Panc1 (cell line): ENCODE data around the gene ERC2.

Experiments
- CTCF ChIP-seq: fragments of 450-650 bp; IDR thresholded peaks from 2 replicates; pipeline ENCODE4 v1.5.1; 2017; ENCODE audit warnings: mild to moderate bottlenecking
- POLR2AphosphoS5 ChIP-seq: IDR thresholded peaks from 2 replicates; pipeline ENCODE4 v1.6.1; 2012; ENCODE audit warnings: mild to moderate bottlenecking, low read depth, low read length, moderate library complexity

DNA sequence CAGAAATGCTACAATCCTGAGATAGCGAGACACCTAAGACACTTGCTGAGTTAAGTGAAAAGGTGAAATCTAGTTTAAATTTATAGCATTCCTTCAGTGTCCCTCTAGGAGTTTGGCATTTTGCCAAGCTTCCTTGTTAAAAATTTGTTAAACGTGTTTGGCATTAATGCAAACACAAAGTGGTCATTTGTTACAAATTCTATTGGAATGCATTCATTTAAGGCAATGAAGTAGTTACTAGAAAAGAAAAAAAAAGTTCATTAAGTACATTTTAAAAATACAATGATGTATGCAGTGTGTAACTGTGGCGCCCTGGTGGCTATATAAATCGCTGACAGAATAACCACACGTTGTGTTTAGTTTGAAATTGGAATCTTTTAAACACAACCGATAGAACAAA is 949.8 kb downstream of the ERC2 start:
- TF ChIP-seq CTCF = no peak
- TF ChIP-seq POLR2AphosphoS5 = no peak
